ENCODE measurements around the gene RREB1.

GRCh38 chr6:7230956-7231713 lies 123.4 kb downstream of the RREB1 start:
- TF ChIP-seq CTCF (IDR thresholded peaks at IDR 0.05) (no peak), POLR2A (IDR thresholded peaks at IDR 0.05; ENCODE audit: low read depth) (no peak), POLR2AphosphoS5 (IDR thresholded peaks at IDR 0.05) (no peak)
